Fibroblast of mammary gland (primary cell): Measurements from ENCODE around the gene ALDH9A1.
"Not testable (repeated sequence)": the region's sequence is repeated elsewhere in the genome, so short reads cannot be mapped to it uniquely, and the experiment has no call there.

Experiments used
- DNase-seq: peaks from one replicate; pipeline ENCODE4 v3.0.0-alpha.2; 2010; ENCODE audit warnings: low read depth
- H3K4me3 ChIP-seq: 2 replicates; pipeline ENCODE4 v1.5.1; 2011; ENCODE audit warnings: low read depth, mild to moderate bottlenecking, low read length, moderate library complexity; ENCODE audit not compliant: control insufficient read depth
- TF ChIP-seq, protein P1 (sequence below): conservative IDR thresholded peaks from 2 replicates; pipeline ENCODE4 v1.5.1; 2011; ENCODE audit warnings: low read depth, low read length, inconsistent platforms; ENCODE audit not compliant: control insufficient read depth, insufficient read depth

Gene ALDH9A1

DNA sequence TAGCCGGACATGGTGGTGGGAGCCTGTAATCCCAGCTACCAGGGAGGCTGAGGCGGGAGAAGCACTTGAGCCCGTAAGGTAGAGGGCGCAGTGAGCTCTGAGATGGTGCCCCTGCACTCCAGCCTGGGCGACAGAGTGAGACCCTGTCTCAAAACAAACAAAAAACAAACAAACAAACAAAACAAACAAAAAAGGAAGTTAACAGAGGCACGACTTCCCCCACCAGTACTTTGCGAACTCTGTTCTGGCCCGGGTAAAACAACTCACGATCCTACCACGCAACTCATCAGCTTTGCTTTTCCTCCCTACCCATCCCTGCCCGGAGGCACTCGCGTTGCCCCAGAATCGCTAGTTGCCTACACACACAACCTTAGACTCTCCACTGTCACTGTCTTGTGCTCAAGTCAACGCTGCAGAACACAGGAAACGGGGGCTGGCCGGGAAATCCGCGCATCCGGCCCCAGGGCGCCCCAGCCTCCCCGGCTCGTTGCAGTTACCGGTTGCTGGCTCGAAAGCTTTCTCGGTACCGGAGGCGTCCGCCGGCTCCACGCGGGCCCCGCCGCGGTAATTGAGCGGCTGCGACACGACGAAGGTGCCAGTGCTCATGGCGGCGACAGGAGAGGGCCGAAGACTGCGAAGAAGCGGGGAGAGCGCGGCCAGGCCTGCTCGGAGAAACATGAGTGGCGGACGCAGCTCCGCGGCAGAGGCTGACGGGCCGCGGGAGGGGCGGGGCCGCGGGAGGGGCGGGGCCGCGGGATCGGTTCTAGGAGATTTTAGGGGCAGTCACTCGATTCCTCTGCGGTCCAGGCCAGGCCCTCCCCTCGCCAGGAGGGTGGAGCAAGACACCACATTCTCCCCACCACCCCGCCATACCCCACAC, at the start of gene ALDH9A1:
TSS of gene ALDH9A1 (minus strand) at position 682 of the 880 bp plus-strand sequence. CDS start at position 678, 4 bp downstream.
- H3K4me3 ChIP-seq = peak within 1 kb of the TSS; percentile 99
- peak; percentile 83 for DNase-seq
- TF ChIP-seq, protein P1, sequence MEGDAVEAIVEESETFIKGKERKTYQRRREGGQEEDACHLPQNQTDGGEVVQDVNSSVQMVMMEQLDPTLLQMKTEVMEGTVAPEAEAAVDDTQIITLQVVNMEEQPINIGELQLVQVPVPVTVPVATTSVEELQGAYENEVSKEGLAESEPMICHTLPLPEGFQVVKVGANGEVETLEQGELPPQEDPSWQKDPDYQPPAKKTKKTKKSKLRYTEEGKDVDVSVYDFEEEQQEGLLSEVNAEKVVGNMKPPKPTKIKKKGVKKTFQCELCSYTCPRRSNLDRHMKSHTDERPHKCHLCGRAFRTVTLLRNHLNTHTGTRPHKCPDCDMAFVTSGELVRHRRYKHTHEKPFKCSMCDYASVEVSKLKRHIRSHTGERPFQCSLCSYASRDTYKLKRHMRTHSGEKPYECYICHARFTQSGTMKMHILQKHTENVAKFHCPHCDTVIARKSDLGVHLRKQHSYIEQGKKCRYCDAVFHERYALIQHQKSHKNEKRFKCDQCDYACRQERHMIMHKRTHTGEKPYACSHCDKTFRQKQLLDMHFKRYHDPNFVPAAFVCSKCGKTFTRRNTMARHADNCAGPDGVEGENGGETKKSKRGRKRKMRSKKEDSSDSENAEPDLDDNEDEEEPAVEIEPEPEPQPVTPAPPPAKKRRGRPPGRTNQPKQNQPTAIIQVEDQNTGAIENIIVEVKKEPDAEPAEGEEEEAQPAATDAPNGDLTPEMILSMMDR = peak; percentile 29

DNA sequence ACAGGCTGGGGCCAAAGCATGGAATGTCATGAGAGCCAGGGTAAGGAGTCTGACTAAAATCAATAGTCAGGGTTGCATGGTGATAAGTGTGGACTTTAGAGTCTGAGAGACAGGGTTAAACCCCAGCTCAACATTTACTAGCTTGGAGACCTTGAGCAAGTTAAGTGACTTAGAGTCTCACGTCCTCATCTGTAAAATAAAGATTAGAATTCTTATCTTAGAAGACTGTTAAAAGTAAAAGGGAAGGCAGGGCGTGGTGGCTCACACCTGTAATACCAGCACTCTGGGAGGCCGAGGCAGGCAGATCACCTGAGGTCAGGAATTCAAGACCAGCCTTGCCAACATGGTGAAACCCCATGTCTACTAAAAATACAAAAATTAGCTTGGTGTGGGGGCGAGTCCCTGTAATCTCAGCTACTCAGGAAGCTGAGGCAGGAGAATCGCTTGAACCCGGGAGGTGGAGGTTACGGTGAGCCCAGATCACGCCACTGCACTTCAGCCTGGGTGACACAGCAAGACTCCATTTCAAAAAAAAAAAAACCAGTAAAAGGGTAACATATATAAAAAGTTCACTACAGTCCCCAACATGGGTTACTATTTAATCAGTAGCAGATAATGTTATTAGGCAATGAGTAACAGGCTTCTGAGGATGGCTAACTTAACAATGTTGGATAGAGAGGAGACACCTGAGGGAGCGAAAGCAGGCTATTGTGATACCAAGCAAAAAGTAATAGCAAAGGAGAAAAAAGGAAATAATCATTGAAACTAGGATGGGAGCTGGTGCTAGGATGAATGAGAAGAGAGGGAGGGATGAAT, 49.5 kb upstream of the ALDH9A1 start:
- DNase-seq = no peak
- no peak overlapping the region for H3K4me3 ChIP-seq
- TF ChIP-seq, protein P1 = no peak

DNA sequence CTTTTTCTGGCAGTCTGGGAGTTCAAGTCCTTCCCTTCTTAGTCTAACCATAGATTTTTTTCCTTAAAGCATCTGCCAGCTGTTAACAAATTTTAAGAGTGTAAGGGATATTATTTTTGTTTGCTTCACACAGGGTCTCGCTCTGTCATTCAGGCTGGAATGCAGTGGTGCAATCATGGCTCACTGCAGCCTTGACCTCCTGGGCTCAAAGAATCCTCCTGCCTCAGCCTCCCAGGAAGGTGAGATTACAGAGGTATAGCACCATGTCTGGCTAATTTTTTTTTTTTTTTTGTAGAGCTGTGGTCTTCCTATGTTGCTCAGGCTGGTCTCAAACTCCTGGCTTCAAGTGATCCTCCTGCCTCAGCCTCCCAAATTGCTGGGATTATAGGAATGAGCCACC, 46.6 kb upstream of the ALDH9A1 start:
- not testable (repeated sequence) for H3K4me3 ChIP-seq, DNase-seq

DNA sequence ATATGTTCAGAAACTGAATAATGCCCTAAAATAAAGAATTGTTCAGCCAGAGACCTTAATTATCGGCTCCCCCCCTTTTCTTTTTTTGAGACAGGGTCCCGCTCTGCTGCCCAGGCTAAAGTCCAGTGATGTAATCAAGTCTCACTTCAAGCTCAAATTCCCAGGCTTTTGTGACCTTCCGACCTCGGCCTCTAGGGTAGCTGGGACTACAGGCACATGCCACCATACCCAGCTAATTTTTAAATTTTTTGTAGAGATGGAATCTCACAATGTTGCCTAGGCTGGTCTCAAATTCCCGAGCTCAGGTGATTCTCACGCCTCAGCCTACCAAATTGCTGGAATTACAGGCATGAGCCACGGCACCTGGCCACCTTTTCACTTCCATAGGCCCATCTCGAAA, 43.8 kb upstream of the ALDH9A1 start:
- DNase-seq = no peak
- H3K4me3 ChIP-seq = no peak overlapping the region
- TF ChIP-seq, protein P1 = no peak

DNA sequence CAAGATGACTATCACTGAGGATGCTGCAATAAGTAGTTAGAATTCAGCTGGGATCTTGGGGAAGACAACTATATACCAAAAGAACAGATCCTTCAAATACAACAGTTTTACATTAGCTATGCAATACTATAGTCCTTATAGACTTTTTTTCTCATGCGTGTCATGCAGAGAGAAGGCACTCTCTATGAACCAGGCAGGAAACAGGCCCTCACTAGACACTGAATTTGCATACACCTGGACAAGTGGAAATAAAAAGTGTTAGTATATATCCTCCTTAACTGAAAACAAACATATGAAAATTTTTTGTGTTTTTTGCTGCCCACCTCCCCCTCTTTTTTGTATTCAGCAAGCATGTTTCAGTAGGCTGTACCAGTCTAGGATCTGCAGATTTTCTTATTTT, 40.4 kb upstream of the ALDH9A1 start:
- TF ChIP-seq, protein P1 = no peak
- H3K4me3 ChIP-seq = no peak overlapping the region
- DNase-seq = no peak

DNA sequence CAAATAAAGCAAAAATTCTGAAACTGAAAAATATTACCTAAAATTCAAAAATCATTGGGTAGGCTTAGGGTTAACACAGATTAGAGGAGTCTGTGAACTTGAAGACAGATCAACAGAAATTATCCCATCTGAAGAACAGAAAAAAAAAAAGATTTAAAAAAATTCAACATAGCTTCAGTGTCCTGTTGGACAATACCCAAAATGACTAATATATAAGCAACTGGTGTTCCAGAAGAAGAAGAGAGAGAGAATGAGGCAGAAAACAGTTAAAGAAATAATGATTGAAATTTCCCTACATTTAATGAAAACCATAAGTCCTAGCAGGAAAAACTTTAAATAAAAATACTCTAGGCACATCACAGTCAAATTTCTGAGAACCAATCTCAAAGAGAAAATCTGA, 38.8 kb upstream of the ALDH9A1 start:
- DNase-seq = peak; percentile 27
- no peak overlapping the region for H3K4me3 ChIP-seq
- TF ChIP-seq, protein P1 = no peak

DNA sequence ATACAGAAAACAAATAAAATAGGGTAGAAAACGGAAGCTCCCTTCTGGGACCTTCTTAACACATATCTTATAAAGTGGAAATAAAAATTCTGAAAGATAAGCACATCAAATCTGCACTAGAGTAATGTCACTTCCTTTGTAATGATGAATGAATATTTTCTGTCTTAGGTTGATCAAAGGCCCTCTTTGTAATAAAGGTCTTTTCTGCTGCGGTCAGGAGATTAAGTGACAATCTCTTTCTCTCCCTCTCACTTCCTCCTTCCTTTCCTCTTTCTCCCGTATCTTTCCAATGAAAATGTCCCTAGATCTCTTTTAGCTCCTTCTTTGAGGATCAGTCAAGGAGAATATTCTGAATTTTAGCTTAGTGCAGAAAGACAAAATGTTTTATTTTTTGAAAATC, 36.5 kb upstream of the ALDH9A1 start:
- TF ChIP-seq, protein P1 = no peak

More for the DNA sequence above, 36.5 kb upstream of the ALDH9A1 start:
- DNase-seq = no peak
- H3K4me3 ChIP-seq = no peak overlapping the region
